GM23338 (cell line): ENCODE data around the gene TMEM43. TPM values are rescaled to one million over a fixed set of nuclear protein-coding genes. Genes with fewer than 3 reads are reported as not detected.

Experiments
- ATAC-seq: fragments of 200-7000 bp; cut with Tn5 transposase; 3 replicates; pipeline ENCODE4 v1.9.1; 2020
- DNase-seq: peaks from one replicate; pipeline ENCODE4 v3.0.0-alpha.2; 2015; ENCODE audit warnings: low spot score
- H2AFZ ChIP-seq: fragments of 200-600 bp; sonication (generic); 2 replicates; pipeline ENCODE4 v1.8.0; 2016; ENCODE audit warnings: antibody characterized with exemption, mild to moderate bottlenecking, moderate library complexity
- H3F3A ChIP-seq: fragments of 200-600 bp; sonication (generic); replicated peaks from 2 replicates; pipeline ENCODE4 v1.8.0; 2017; ENCODE audit warnings: antibody characterized with exemption, mixed run types, low read depth
- H3K27ac ChIP-seq: fragments of 200-600 bp; sonication (generic); 2 replicates; pipeline ENCODE4 v1.6.1; 2016; ENCODE audit warnings: low read depth
- H3K27me3 ChIP-seq: fragments of 200-600 bp; sonication (generic); 2 replicates; pipeline ENCODE4 v1.8.0; 2016; ENCODE audit warnings: mild to moderate bottlenecking, mixed run types, moderate library complexity; ENCODE audit not compliant: insufficient read depth
- H3K36me3 ChIP-seq: fragments of 200-600 bp; sonication (generic); 2 replicates; pipeline ENCODE4 v1.8.0; 2016; ENCODE audit warnings: mild to moderate bottlenecking; ENCODE audit not compliant: insufficient read depth
- H3K4me1 ChIP-seq: fragments of 200-600 bp; sonication (generic); 2 replicates; pipeline ENCODE4 v1.8.0; 2016; ENCODE audit warnings: mild to moderate bottlenecking, moderate library complexity; ENCODE audit not compliant: insufficient read depth
- H3K4me2 ChIP-seq: fragments of 200-600 bp; sonication (generic); 2 replicates; pipeline ENCODE4 v1.7.1; 2017; ENCODE audit warnings: mixed run types
- H3K4me3 ChIP-seq: fragments of 200-600 bp; sonication (generic); 2 replicates; pipeline ENCODE4 v1.6.1; 2016; ENCODE audit warnings: mixed run types
- H3K79me2 ChIP-seq: fragments of 200-600 bp; sonication (generic); replicated peaks from 2 replicates; pipeline ENCODE4 v1.8.0; 2017; ENCODE audit warnings: mild to moderate bottlenecking; ENCODE audit not compliant: insufficient read depth
- H3K9me2 ChIP-seq: fragments of 200-600 bp; sonication (generic); 2 replicates; pipeline ENCODE4 v1.8.0; 2017; ENCODE audit not compliant: insufficient read depth
- H4K20me1 ChIP-seq: fragments of 200-600 bp; sonication (generic); replicated peaks from 2 replicates; pipeline ENCODE4 v1.8.0; 2017; ENCODE audit warnings: mild to moderate bottlenecking; ENCODE audit not compliant: insufficient read depth
- H3K27ac Mint-ChIP-seq: 2 replicates; pipeline ENCODE4 v1.8.0; 2020; ENCODE audit warnings: inconsistent platforms, mild to moderate bottlenecking, moderate library complexity, mixed read lengths
- H3K27me3 Mint-ChIP-seq: 3 replicates; pipeline ENCODE4 v1.8.0; 2022; ENCODE audit warnings: low read depth, mild to moderate bottlenecking, moderate library complexity, mixed read lengths, inconsistent platforms; ENCODE audit not compliant: insufficient read depth, poor library complexity
- H3K36me3 Mint-ChIP-seq: 3 replicates; pipeline ENCODE4 v1.8.0; 2021; ENCODE audit warnings: low read depth, mild to moderate bottlenecking, inconsistent platforms, moderate library complexity, mixed read lengths
- H3K4me1 Mint-ChIP-seq: 3 replicates; pipeline ENCODE4 v1.8.0; 2020; ENCODE audit warnings: mild to moderate bottlenecking, inconsistent platforms, mixed read lengths
- H3K4me3 Mint-ChIP-seq: 3 replicates; pipeline ENCODE4 v1.8.0; 2021; ENCODE audit warnings: moderate library complexity, mild to moderate bottlenecking, inconsistent platforms, mixed read lengths
- H3K9me3 Mint-ChIP-seq: 3 replicates; pipeline ENCODE4 v1.8.0; 2020; ENCODE audit warnings: moderate library complexity, mild to moderate bottlenecking, inconsistent platforms, mixed read lengths
- CTCF ChIP-seq, 2 experiments: fragments of 200-600 bp in 1 of 2; sonication (generic) in 1 of 2; conservative IDR thresholded peaks; 2 replicates each; pipeline versions ENCODE4 v1.5.1 to v1.6.1; 2016 to 2017; ENCODE audit warnings: antibody characterized with exemption in 2 of 2, low read depth in 2 of 2, mild to moderate bottlenecking in 2 of 2, moderate library complexity in 1 of 2
- EZH2 ChIP-seq: fragments of 200-600 bp; sonication (generic); IDR thresholded peaks from one replicate; pipeline ENCODE4 v1.8.0; 2017; ENCODE audit warnings: antibody characterized with exemption, mild to moderate bottlenecking, low read depth; ENCODE audit not compliant: unreplicated experiment
- EZH2phosphoT487 ChIP-seq: fragments of 200-600 bp; sonication (generic); IDR thresholded peaks from one replicate; pipeline ENCODE4 v1.8.1; 2018; ENCODE audit warnings: antibody characterized with exemption; ENCODE audit not compliant: unreplicated experiment
- NANOG ChIP-seq: IDR thresholded peaks from 2 replicates; pipeline ENCODE4 v1.6.1; 2016; ENCODE audit warnings: antibody characterized with exemption, borderline replicate concordance
- POLR2AphosphoS5 ChIP-seq: IDR thresholded peaks from 2 replicates; pipeline ENCODE4 v1.6.1; 2016; ENCODE audit warnings: antibody characterized with exemption, low read depth
- STAT1 ChIP-seq: IDR thresholded peaks from one replicate; pipeline ENCODE4 v1.6.1; 2016; ENCODE audit warnings: antibody characterized with exemption; ENCODE audit not compliant: unreplicated experiment
- ZNF114 ChIP-seq: fragments of 250-450 bp; sonication (Bioruptor Pico); IDR thresholded peaks from 2 replicates; pipeline ENCODE4 v1.5.0; 2020; ENCODE audit warnings: mild to moderate bottlenecking, moderate library complexity
- ZNF331 ChIP-seq: fragments of 250-450 bp; sonication (Bioruptor Pico); IDR thresholded peaks from 2 replicates; pipeline ENCODE4 v1.5.0; 2020; ENCODE audit warnings: low read depth, mild to moderate bottlenecking, moderate library complexity
- ZNF462 ChIP-seq: fragments of 250-450 bp; sonication (Bioruptor Pico); IDR thresholded peaks from 2 replicates; pipeline ENCODE4 v1.5.0; 2020; ENCODE audit warnings: mild to moderate bottlenecking, moderate library complexity
- polyA plus RNA-seq: library from polyadenylated mRNA; unstranded; fragments of >200 nt; fragmentation: Nextera tagmentation; extraction: Ambion mirVana; gene quantifications from 2 replicates; pipeline ENCODE4 v1.2.1, GENCODE V29; 2016
- total RNA-seq: library from RNA; depleted of rRNA; stranded (reverse); fragments of >200 nt; shearing (Covaris generic); gene quantifications from 2 replicates; pipeline ENCODE4 v1.2.3, GENCODE V29; 2014

Gene TMEM43
- total and polyA plus RNA-seq, 2 experiments from 2014 or later = 15.9 to 34.7 TPM

- H3K36me3 ChIP-seq = no peaks in the 10 kb centered on the region; the same call in 1 of the 2 replicates
- Mint-ChIP-seq H3K27ac (peak overlapping the region; percentile 30; the same call in 1 of the 2 replicates), H3K4me3 (no peak overlapping the region), H3K9me3 (no peaks in the 10 kb centered on the region), H3K27me3 (peaks cover 7% of the 10 kb centered on the region), H3K36me3 (peaks cover 39% of the 10 kb centered on the region), H3K4me1 (peaks cover 31% of the 10 kb centered on the region)
- H3F3A ChIP-seq = no peaks in the 10 kb centered on the region
- H3K27me3 ChIP-seq = no peaks in the 10 kb centered on the region
- H3K27ac ChIP-seq = peak overlapping the region; percentile 36
- TF ChIP-seq STAT1 = no peak
- TF ChIP-seq EZH2phosphoT487 = no peak
- TF ChIP-seq CTCF (conservative IDR thresholded peaks at IDR 0.05; ENCODE audit: low read depth in 2 of 2) = no peak
- TF ChIP-seq ZNF462 (CRISPR knock-in tag) = no peak
- TF ChIP-seq POLR2AphosphoS5 = no peak
- no peak for TF ChIP-seq ZNF114 (CRISPR knock-in tag)
- no peak for TF ChIP-seq NANOG
- no peak for TF ChIP-seq EZH2
- no peak for TF ChIP-seq ZNF331
- H3K9me2 ChIP-seq = no peaks in the 10 kb centered on the region
- no peak overlapping the region for H3K4me3 ChIP-seq
- ATAC-seq = no peak
- H3K79me2 ChIP-seq = no peaks in the 10 kb centered on the region
- peaks cover 12% of the 10 kb centered on the region for H3K4me1 ChIP-seq
- DNase-seq = no peak
- H4K20me1 ChIP-seq = peaks cover 4% of the 10 kb centered on the region; the same call in 1 of the 2 replicates
- H3K4me2 ChIP-seq = no peak overlapping the region
- H2AFZ ChIP-seq = no peak overlapping the region
These were observed 20.4 kb downstream of the TMEM43 start for GRCh38 chr3:14145236-14145635.
